GM10847 (cell line): ENCODE data around the gene PDE2A.

Source experiments
- POLR2A ChIP-seq: IDR thresholded peaks from 2 replicates; pipeline ENCODE4 v1.6.1; 2011; ENCODE audit not compliant: insufficient read length; ENCODE audit errors: extremely low read depth

Gene PDE2A

GRCh38 chr11:72709478-72710238 is 35.4 kb upstream of the PDE2A start:
- TF ChIP-seq POLR2A = no peak

- TF ChIP-seq POLR2A = no peak
Measured at GRCh38 chr11:72707032-72707431, 32.8 kb upstream of the PDE2A start.

GRCh38 chr11:72706579-72706978 is 32.4 kb upstream of the PDE2A start:
- no peak for TF ChIP-seq POLR2A

- no peak for TF ChIP-seq POLR2A
Measured at GRCh38 chr11:72705442-72706365, 31.5 kb upstream of the PDE2A start.

GRCh38 chr11:72704783-72705265 is 30.6 kb upstream of the PDE2A start:
- TF ChIP-seq POLR2A = no peak

- TF ChIP-seq POLR2A = no peak
Measured at GRCh38 chr11:72704028-72704782, 30.0 kb upstream of the PDE2A start.

- TF ChIP-seq POLR2A = no peak
Measured at GRCh38 chr11:72703267-72704008, 29.2 kb upstream of the PDE2A start.

- no peak for TF ChIP-seq POLR2A
Measured at GRCh38 chr11:72702577-72703241, 28.5 kb upstream of the PDE2A start.

- TF ChIP-seq POLR2A = no peak
Measured at GRCh38 chr11:72702096-72702495, 27.9 kb upstream of the PDE2A start.

- TF ChIP-seq POLR2A = no peak
Measured at GRCh38 chr11:72701466-72701865, 27.2 kb upstream of the PDE2A start.

- no peak for TF ChIP-seq POLR2A
Measured at GRCh38 chr11:72700146-72700545, 25.9 kb upstream of the PDE2A start.

- TF ChIP-seq POLR2A = no peak
Measured at GRCh38 chr11:72697814-72698213, 23.6 kb upstream of the PDE2A start.

GRCh38 chr11:72696866-72697700 is 22.9 kb upstream of the PDE2A start:
- TF ChIP-seq POLR2A = no peak

GRCh38 chr11:72695354-72695753 is 21.1 kb upstream of the PDE2A start:
- no peak for TF ChIP-seq POLR2A
